22Rv1 (cell line): Measurements from ENCODE around the gene LITAFD.

Experiments
- CTCF ChIP-seq: fragments of 450-650 bp; IDR thresholded peaks from 2 replicates; pipeline ENCODE4 v1.5.1; 2017; ENCODE audit warnings: mild to moderate bottlenecking
- ZFX ChIP-seq: fragments of 450-650 bp; IDR thresholded peaks from 2 replicates; pipeline ENCODE4 v1.6.1; 2017; ENCODE audit warnings: antibody characterized with exemption, borderline replicate concordance

- no peak for TF ChIP-seq CTCF
- TF ChIP-seq ZFX: no peak
Measured at GRCh38 chr16:8885674-8886592, 3.8 kb downstream of the LITAFD start.
